ENCODE data around the gene PPP1R1C. TPM values are rescaled to one million over a fixed set of nuclear protein-coding genes. Genes with fewer than 3 reads are reported as not detected.

The PPP1R1C gene
- polyA plus RNA-seq, 4 donors, result 0.33 to 2.4 TPM; not detected in 2

DNA sequence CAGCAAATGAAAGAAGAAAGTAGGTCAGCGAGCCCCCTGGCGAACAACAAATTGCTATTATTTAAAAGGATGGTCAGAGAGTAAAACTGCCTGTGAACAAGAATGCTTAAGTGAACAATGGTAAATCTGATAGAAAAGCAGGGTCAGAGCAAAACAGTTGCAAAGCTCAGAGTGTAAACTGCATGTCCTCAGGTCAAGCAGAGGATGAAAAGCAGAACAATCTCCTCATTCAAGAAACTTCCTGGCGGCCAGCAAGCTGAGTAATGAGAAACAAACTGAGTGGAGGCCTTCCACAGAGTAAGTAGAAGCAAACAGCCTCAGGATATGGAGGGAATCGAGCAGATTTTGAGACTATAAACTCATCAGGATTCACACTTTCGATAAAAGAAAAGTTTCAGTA is 117.9 kb downstream of the PPP1R1C start:
- DNase-seq, result no peak
- WGBS, 3 donors, result 76 to 91% (median 86%) methylated on average over 5 of the region's 5 CpGs
- no peak overlapping the region for H3K27ac ChIP-seq (ENCODE audit: low read depth in 1 of 3, low read length in 2 of 3)
- H3K4me3 ChIP-seq (ENCODE audit: low read depth in 1 of 3, low read length in 3 of 3), result no peak overlapping the region
- no peak for FAIRE-seq
- peaks cover 0 to 6% of the 10 kb centered on the region in 2 donors for H3K9me3 ChIP-seq (ENCODE audit: control insufficient read depth in 2 of 2, insufficient read depth in 1 of 2, low read depth in 1 of 2, low read length in 1 of 2)
- no peaks in the 10 kb centered on the region for H3K27me3 ChIP-seq (ENCODE audit: control insufficient read depth in 3 of 3, insufficient read depth in 3 of 3, low read length in 3 of 3)
- H3K36me3 ChIP-seq (ENCODE audit: control insufficient read depth in 3 of 3, insufficient read depth in 2 of 3, low read depth in 1 of 3, low read length in 3 of 3), result no peaks in the 10 kb centered on the region
- H3K4me1 ChIP-seq (ENCODE audit: control insufficient read depth in 3 of 3, insufficient read depth in 2 of 3, low read depth in 1 of 3, low read length in 2 of 3), result no peaks in the 10 kb centered on the region

DNA sequence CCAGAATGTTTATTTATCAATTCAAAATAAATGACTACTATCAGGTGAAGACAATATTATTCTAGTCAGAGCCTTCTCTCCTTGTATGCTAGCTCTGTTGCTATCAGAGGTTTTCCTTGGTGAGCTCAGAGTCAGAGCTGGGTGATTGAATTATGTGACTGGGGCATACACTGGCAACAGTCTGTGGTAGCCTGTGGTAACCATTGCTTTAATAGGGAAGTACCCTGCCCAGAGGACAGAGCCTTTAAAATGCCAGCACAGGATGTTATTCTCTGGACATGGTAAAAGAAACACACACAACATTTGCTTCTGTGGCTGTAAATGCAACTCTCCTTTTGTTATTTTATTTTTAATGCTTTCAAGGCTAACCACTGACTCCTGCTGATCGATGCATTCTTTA is 124.7 kb downstream of the PPP1R1C start:
- no peak for DNase-seq
- no peaks in the 10 kb centered on the region for H3K27me3 ChIP-seq (ENCODE audit: control insufficient read depth in 3 of 3, insufficient read depth in 3 of 3, low read length in 3 of 3)
- no peaks in the 10 kb centered on the region for H3K36me3 ChIP-seq (ENCODE audit: control insufficient read depth in 3 of 3, insufficient read depth in 2 of 3, low read depth in 1 of 3, low read length in 3 of 3)
- H3K27ac ChIP-seq (ENCODE audit: low read depth in 1 of 3, low read length in 2 of 3), result no peak overlapping the region
- H3K9me3 ChIP-seq (ENCODE audit: control insufficient read depth in 2 of 2, insufficient read depth in 1 of 2, low read depth in 1 of 2, low read length in 1 of 2), result peaks cover 0 to 6% of the 10 kb centered on the region in 2 donors
- no peaks in the 10 kb centered on the region for H3K4me1 ChIP-seq (ENCODE audit: control insufficient read depth in 3 of 3, insufficient read depth in 2 of 3, low read depth in 1 of 3, low read length in 2 of 3)
- no peak overlapping the region for H3K4me3 ChIP-seq (ENCODE audit: low read depth in 1 of 3, low read length in 3 of 3)
- no peak for FAIRE-seq
- WGBS, 3 donors, result 67 to 72% (median 72%) methylated on average over 1 of the region's 1 CpG

- WGBS, 3 donors, result 80 to 81% (median 81%) methylated on average over 3 of the region's 3 CpGs
- Histone ChIP-seq H3K27ac (ENCODE audit: low read depth in 1 of 3, low read length in 2 of 3) (no peak overlapping the region), H3K27me3 (ENCODE audit: control insufficient read depth in 3 of 3, insufficient read depth in 3 of 3, low read length in 3 of 3) (no peaks in the 10 kb centered on the region), H3K36me3 (ENCODE audit: control insufficient read depth in 3 of 3, insufficient read depth in 2 of 3, low read depth in 1 of 3, low read length in 3 of 3) (no peaks in the 10 kb centered on the region), H3K4me1 (ENCODE audit: control insufficient read depth in 3 of 3, insufficient read depth in 2 of 3, low read depth in 1 of 3, low read length in 2 of 3) (no peaks in the 10 kb centered on the region), H3K9me3 (ENCODE audit: control insufficient read depth in 2 of 2, insufficient read depth in 1 of 2, low read depth in 1 of 2, low read length in 1 of 2) (no peaks in the 10 kb centered on the region), H3K4me3 (ENCODE audit: low read depth in 1 of 3, low read length in 3 of 3) (no peak overlapping the region)
- DNase-seq (no peak), FAIRE-seq (no peak)
Measured at GRCh38 chr2:182113334-182113733, 127.7 kb downstream of the PPP1R1C start.

DNA sequence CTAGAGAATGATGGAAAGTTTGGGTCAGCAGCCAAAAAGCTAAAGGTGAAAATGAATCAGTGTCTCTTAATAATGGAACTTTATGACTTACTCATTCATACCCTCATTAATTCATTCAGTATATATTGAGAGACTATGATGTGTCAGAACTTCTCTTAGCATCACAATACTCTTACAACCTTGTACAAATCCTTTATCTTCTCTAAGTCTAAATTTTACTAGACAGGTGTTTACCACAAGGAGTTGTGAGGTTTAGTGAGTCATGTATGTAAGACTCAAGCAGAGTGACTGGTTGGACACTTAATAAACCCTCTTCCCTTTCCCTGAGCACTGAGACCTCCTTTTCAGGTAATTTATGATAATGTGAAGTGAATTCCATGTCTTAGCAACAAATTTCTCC is 129.6 kb downstream of the PPP1R1C start:
- Histone ChIP-seq H3K36me3 (ENCODE audit: control insufficient read depth in 3 of 3, insufficient read depth in 2 of 3, low read depth in 1 of 3, low read length in 3 of 3) (no peaks in the 10 kb centered on the region), H3K27me3 (ENCODE audit: control insufficient read depth in 3 of 3, insufficient read depth in 3 of 3, low read length in 3 of 3) (no peaks in the 10 kb centered on the region), H3K4me1 (ENCODE audit: control insufficient read depth in 3 of 3, insufficient read depth in 2 of 3, low read depth in 1 of 3, low read length in 2 of 3) (no peaks in the 10 kb centered on the region), H3K4me3 (ENCODE audit: low read depth in 1 of 3, low read length in 3 of 3) (no peak overlapping the region), H3K27ac (ENCODE audit: low read depth in 1 of 3, low read length in 2 of 3) (no peak overlapping the region), H3K9me3 (ENCODE audit: control insufficient read depth in 2 of 2, insufficient read depth in 1 of 2, low read depth in 1 of 2, low read length in 1 of 2) (no peaks in the 10 kb centered on the region)
- FAIRE-seq (no peak), DNase-seq (no peak)

DNA sequence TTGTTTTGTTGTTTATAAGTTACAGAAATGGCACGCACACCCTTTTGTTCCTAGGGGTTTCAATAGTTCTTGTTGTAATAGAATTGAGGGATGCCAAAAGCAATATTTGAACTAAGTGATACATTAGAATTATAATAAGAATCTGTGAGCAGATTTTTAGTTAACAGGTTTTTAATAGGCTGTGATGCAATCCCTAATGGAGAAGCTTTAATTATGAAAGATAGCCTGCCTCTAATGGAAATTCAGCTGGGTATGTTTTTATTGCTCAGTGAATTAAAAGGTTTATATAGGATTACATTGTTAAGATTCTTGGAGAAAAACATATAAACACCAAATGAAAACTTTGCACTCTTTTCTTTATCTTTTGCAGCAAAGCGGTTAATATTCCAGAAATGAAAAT is 131.1 kb downstream of the PPP1R1C start:
- DNase-seq (no peak), FAIRE-seq (no peak)
- H3K36me3 ChIP-seq (ENCODE audit: control insufficient read depth in 3 of 3, insufficient read depth in 2 of 3, low read depth in 1 of 3, low read length in 3 of 3), result no peaks in the 10 kb centered on the region
- WGBS, 3 donors, result 78 to 100% (median 92%) methylated on average over 2 of the region's 2 CpGs
- H3K4me3 ChIP-seq (ENCODE audit: low read depth in 1 of 3, low read length in 3 of 3), result no peak overlapping the region
- H3K27ac ChIP-seq (ENCODE audit: low read depth in 1 of 3, low read length in 2 of 3), result no peak overlapping the region
- no peaks in the 10 kb centered on the region for H3K4me1 ChIP-seq (ENCODE audit: control insufficient read depth in 3 of 3, insufficient read depth in 2 of 3, low read depth in 1 of 3, low read length in 2 of 3)
- no peaks in the 10 kb centered on the region for H3K27me3 ChIP-seq (ENCODE audit: control insufficient read depth in 3 of 3, insufficient read depth in 3 of 3, low read length in 3 of 3)
- H3K9me3 ChIP-seq (ENCODE audit: control insufficient read depth in 2 of 2, insufficient read depth in 1 of 2, low read depth in 1 of 2, low read length in 1 of 2), result no peaks in the 10 kb centered on the region

- no peaks in the 10 kb centered on the region for H3K4me1 ChIP-seq (ENCODE audit: control insufficient read depth in 3 of 3, insufficient read depth in 2 of 3, low read depth in 1 of 3, low read length in 2 of 3)
- H3K9me3 ChIP-seq (ENCODE audit: control insufficient read depth in 2 of 2, insufficient read depth in 1 of 2, low read depth in 1 of 2, low read length in 1 of 2), result no peaks in the 10 kb centered on the region
- H3K27me3 ChIP-seq (ENCODE audit: control insufficient read depth in 3 of 3, insufficient read depth in 3 of 3, low read length in 3 of 3), result no peaks in the 10 kb centered on the region
- FAIRE-seq (no peak), DNase-seq (no peak)
- 76 to 90% (median 88%) methylated on average over 1 of the region's 1 CpG for WGBS, 3 donors
- no peaks in the 10 kb centered on the region for H3K36me3 ChIP-seq (ENCODE audit: control insufficient read depth in 3 of 3, insufficient read depth in 2 of 3, low read depth in 1 of 3, low read length in 3 of 3)
- H3K4me3 ChIP-seq (ENCODE audit: low read depth in 1 of 3, low read length in 3 of 3), result no peak overlapping the region
- no peak overlapping the region for H3K27ac ChIP-seq (ENCODE audit: low read depth in 1 of 3, low read length in 2 of 3)
Measured at GRCh38 chr2:182117196-182117595, 131.5 kb downstream of the PPP1R1C start.

DNA sequence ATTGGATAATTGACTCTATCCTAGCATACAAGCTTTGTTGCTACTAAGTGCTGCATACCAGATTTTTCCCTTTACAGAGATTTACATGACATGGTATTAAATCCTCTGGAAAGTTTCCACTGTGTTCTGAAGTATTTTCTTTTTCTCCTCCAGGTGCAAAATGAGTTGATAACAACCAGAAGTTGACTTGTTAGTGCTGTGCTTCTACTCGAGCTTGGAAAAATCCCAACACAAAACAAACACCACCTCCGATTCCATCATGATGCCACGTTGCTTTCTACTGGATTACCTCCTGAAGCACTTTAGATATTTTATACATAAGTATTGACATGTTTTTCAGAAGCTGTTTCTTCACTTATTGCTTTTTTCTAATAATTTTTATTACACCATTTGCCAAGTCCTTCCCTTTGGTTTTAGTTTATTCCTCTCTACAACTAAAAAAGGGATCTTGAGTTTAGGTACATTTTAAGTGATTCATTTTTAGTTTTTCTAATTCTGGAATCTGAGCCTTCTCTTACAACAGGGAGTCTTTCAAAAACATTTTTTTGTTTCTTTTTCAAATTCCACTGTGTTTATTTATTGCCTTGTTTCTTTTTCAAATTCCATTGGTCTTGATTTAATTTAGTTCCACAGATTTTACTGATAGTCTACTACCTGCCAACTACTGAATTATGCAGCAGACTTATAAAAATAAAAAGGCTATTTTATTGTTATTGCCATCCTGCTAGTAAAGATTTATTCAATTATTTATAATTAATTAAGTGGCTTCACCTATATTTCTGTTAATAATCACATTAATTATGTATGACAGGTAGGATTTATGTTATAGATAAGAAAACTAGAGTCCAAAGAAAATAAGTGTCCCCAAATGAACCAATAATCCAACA is 143.4 kb downstream of the PPP1R1C start:
- DNase-seq (no peak), FAIRE-seq (no peak)
- Histone ChIP-seq H3K9me3 (ENCODE audit: control insufficient read depth in 2 of 2, insufficient read depth in 1 of 2, low read depth in 1 of 2, low read length in 1 of 2) (no peaks in the 10 kb centered on the region), H3K36me3 (ENCODE audit: control insufficient read depth in 3 of 3, insufficient read depth in 2 of 3, low read depth in 1 of 3, low read length in 3 of 3) (no peaks in the 10 kb centered on the region), H3K27ac (ENCODE audit: low read depth in 1 of 3, low read length in 2 of 3) (no peak overlapping the region), H3K4me3 (ENCODE audit: low read depth in 1 of 3, low read length in 3 of 3) (no peak overlapping the region), H3K27me3 (ENCODE audit: control insufficient read depth in 3 of 3, insufficient read depth in 3 of 3, low read length in 3 of 3) (no peaks in the 10 kb centered on the region), H3K4me1 (ENCODE audit: control insufficient read depth in 3 of 3, insufficient read depth in 2 of 3, low read depth in 1 of 3, low read length in 2 of 3) (no peaks in the 10 kb centered on the region)
- 29 to 56% (median 46%) methylated on average over 3 of the region's 3 CpGs for WGBS, 3 donors

DNA sequence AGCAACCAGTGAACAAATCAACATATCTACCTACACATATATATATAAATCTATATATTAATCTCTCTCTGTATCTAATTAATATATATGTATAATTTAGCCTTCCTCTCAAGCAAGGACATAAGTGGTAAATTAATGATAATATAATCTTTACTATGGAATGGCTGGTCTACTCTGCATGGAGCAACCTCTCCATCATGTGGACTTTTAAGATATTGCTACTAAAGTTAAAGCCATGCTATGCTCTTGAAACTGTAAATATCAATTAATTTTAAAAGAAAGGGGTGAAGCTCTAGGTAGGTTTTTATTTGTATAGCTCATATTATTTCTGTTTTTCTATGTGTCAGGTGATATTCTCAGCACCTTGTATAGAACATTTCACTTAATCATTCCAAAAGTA is 147.0 kb downstream of the PPP1R1C start:
- DNase-seq, result no peak
- Histone ChIP-seq H3K36me3 (ENCODE audit: control insufficient read depth in 3 of 3, insufficient read depth in 2 of 3, low read depth in 1 of 3, low read length in 3 of 3) (no peaks in the 10 kb centered on the region), H3K4me1 (ENCODE audit: control insufficient read depth in 3 of 3, insufficient read depth in 2 of 3, low read depth in 1 of 3, low read length in 2 of 3) (no peaks in the 10 kb centered on the region), H3K27me3 (ENCODE audit: control insufficient read depth in 3 of 3, insufficient read depth in 3 of 3, low read length in 3 of 3) (no peaks in the 10 kb centered on the region), H3K9me3 (ENCODE audit: control insufficient read depth in 2 of 2, insufficient read depth in 1 of 2, low read depth in 1 of 2, low read length in 1 of 2) (no peaks in the 10 kb centered on the region), H3K4me3 (ENCODE audit: low read depth in 1 of 3, low read length in 3 of 3) (no peak overlapping the region), H3K27ac (ENCODE audit: low read depth in 1 of 3, low read length in 2 of 3) (no peak overlapping the region)
- no peak for FAIRE-seq
